HCT116 (cell line): Measurements from ENCODE around the gene GALR3.

Experiments used
- CEBPB ChIP-seq: IDR thresholded peaks from 2 replicates; pipeline ENCODE4 v1.6.1; 2012; ENCODE audit warnings: low read depth
- CTCF ChIP-seq, 3 experiments: fragments of 200-600 bp in 1 of 3; sonication (generic) in 1 of 3; IDR thresholded peaks in 2 of 3; conservative IDR thresholded peaks in 1 of 3; 2 replicates each; pipeline ENCODE4 v1.5.1; 2012 to 2017; ENCODE audit warnings: low read depth in 2 of 3, low read length in 2 of 3, antibody characterized with exemption in 1 of 3, borderline replicate concordance in 1 of 3, control low read depth in 1 of 3, mild to moderate bottlenecking in 1 of 3, mixed read lengths in 1 of 3, mixed run types in 1 of 3, moderate library complexity in 1 of 3; ENCODE audit not compliant: insufficient read depth in 1 of 3
- EZH2 ChIP-seq: fragments of 200-600 bp; sonication (generic); IDR thresholded peaks from 2 replicates; pipeline ENCODE4 v1.6.1; 2017; ENCODE audit warnings: antibody characterized with exemption, mixed run types
- EZH2phosphoT487 ChIP-seq: fragments of 200-600 bp; IDR thresholded peaks from 2 replicates; pipeline ENCODE4 v1.6.1; 2018; ENCODE audit warnings: antibody characterized with exemption, borderline replicate concordance
- POLR2A ChIP-seq: IDR thresholded peaks from 2 replicates; pipeline ENCODE4 v1.7.0; 2011; ENCODE audit warnings: borderline replicate concordance; ENCODE audit not compliant: insufficient read depth, insufficient read length; ENCODE audit errors: extremely low read depth
- POLR2AphosphoS5 ChIP-seq: IDR thresholded peaks from 2 replicates; pipeline ENCODE4 v1.6.1; 2011; ENCODE audit warnings: mild to moderate bottlenecking, low read depth, low read length, moderate library complexity
- RAD21 ChIP-seq: IDR thresholded peaks from 2 replicates; pipeline ENCODE4 v1.6.1; 2012; ENCODE audit warnings: low read depth, mild to moderate bottlenecking
- SP1 ChIP-seq: IDR thresholded peaks from 2 replicates; pipeline ENCODE4 v1.6.1; 2012; ENCODE audit warnings: low read depth
- YY1 ChIP-seq: IDR thresholded peaks from 2 replicates; pipeline ENCODE4 v1.6.1; 2011; ENCODE audit warnings: low read length, low read depth, moderate library complexity, mild to moderate bottlenecking; ENCODE audit not compliant: insufficient replicate concordance; ENCODE audit errors: extremely low read depth
- TF ChIP-seq, protein P1 (sequence below): IDR thresholded peaks from 2 replicates; pipeline ENCODE4 v1.6.1; 2012; ENCODE audit warnings: low read depth
- TF ChIP-seq, protein P2 (sequence below): IDR thresholded peaks from 2 replicates; pipeline ENCODE4 v1.6.1; 2012

DNA sequence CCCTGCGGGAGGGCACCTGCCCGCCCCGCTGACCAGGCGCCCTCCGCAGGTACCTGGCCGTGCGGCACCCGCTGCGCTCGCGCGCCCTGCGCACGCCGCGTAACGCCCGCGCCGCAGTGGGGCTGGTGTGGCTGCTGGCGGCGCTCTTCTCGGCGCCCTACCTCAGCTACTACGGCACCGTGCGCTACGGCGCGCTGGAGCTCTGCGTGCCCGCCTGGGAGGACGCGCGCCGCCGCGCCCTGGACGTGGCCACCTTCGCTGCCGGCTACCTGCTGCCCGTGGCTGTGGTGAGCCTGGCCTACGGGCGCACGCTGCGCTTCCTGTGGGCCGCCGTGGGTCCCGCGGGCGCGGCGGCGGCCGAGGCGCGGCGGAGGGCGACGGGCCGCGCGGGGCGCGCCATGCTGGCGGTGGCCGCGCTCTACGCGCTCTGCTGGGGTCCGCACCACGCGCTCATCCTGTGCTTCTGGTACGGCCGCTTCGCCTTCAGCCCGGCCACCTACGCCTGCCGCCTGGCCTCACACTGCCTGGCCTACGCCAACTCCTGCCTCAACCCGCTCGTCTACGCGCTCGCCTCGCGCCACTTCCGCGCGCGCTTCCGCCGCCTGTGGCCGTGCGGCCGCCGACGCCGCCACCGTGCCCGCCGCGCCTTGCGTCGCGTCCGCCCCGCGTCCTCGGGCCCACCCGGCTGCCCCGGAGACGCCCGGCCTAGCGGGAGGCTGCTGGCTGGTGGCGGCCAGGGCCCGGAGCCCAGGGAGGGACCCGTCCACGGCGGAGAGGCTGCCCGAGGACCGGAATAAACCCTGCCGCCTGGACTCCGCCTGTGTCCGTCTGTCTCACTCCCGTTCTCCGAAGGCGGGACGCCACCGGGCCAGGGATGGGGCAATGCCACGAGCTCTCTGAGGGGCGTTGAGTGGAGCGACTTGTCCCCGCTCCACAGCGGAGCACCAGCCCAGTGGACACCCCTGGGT, 1.8 kb downstream of the GALR3 start:
- TF ChIP-seq CTCF (IDR thresholded peaks at IDR 0.05 in 2 of 3, conservative IDR thresholded peaks at IDR 0.05 in 1 of 3; ENCODE audit: borderline replicate concordance in 1 of 3, insufficient read depth in 1 of 3, low read depth in 2 of 3, low read length in 2 of 3) (no peak), POLR2AphosphoS5 (no peak), POLR2A (no peak), EZH2 (no peak), RAD21 (no peak), EZH2phosphoT487 (no peak), YY1 (no peak), SP1 (no peak), CEBPB (no peak)
- TF ChIP-seq, protein P1, sequence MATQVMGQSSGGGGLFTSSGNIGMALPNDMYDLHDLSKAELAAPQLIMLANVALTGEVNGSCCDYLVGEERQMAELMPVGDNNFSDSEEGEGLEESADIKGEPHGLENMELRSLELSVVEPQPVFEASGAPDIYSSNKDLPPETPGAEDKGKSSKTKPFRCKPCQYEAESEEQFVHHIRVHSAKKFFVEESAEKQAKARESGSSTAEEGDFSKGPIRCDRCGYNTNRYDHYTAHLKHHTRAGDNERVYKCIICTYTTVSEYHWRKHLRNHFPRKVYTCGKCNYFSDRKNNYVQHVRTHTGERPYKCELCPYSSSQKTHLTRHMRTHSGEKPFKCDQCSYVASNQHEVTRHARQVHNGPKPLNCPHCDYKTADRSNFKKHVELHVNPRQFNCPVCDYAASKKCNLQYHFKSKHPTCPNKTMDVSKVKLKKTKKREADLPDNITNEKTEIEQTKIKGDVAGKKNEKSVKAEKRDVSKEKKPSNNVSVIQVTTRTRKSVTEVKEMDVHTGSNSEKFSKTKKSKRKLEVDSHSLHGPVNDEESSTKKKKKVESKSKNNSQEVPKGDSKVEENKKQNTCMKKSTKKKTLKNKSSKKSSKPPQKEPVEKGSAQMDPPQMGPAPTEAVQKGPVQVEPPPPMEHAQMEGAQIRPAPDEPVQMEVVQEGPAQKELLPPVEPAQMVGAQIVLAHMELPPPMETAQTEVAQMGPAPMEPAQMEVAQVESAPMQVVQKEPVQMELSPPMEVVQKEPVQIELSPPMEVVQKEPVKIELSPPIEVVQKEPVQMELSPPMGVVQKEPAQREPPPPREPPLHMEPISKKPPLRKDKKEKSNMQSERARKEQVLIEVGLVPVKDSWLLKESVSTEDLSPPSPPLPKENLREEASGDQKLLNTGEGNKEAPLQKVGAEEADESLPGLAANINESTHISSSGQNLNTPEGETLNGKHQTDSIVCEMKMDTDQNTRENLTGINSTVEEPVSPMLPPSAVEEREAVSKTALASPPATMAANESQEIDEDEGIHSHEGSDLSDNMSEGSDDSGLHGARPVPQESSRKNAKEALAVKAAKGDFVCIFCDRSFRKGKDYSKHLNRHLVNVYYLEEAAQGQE: no peak
- TF ChIP-seq, protein P2, sequence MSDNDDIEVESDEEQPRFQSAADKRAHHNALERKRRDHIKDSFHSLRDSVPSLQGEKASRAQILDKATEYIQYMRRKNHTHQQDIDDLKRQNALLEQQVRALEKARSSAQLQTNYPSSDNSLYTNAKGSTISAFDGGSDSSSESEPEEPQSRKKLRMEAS: no peak
